Measurements from ENCODE around the gene GRIK1. TPM values are rescaled to one million over a fixed set of nuclear protein-coding genes. Genes with fewer than 3 reads are reported as not detected.

GRIK1 gene
- total RNA-seq, 2 experiments from 2014 or later = not detected

GRCh38 chr21:29640080-29640508 lies 299.7 kb downstream of the GRIK1 start:
- Mint-ChIP-seq H3K4me1 (peaks cover 6% of the 10 kb centered on the region), H3K9me3 (no peaks in the 10 kb centered on the region), H3K36me3 (peaks cover 2% of the 10 kb centered on the region), H3K27ac (no peak overlapping the region), H3K27me3 (no peaks in the 10 kb centered on the region), H3K4me3 (no peak overlapping the region)
- no peak for DNase-seq

- Mint-ChIP-seq H3K4me3 (no peak overlapping the region), H3K27ac (no peak overlapping the region), H3K36me3 (peaks cover 2% of the 10 kb centered on the region), H3K4me1 (peaks cover 6% of the 10 kb centered on the region), H3K9me3 (no peaks in the 10 kb centered on the region), H3K27me3 (no peaks in the 10 kb centered on the region)
- no peak for DNase-seq
Measured at GRCh38 chr21:29639366-29640079, 300.3 kb downstream of the GRIK1 start.

DNA sequence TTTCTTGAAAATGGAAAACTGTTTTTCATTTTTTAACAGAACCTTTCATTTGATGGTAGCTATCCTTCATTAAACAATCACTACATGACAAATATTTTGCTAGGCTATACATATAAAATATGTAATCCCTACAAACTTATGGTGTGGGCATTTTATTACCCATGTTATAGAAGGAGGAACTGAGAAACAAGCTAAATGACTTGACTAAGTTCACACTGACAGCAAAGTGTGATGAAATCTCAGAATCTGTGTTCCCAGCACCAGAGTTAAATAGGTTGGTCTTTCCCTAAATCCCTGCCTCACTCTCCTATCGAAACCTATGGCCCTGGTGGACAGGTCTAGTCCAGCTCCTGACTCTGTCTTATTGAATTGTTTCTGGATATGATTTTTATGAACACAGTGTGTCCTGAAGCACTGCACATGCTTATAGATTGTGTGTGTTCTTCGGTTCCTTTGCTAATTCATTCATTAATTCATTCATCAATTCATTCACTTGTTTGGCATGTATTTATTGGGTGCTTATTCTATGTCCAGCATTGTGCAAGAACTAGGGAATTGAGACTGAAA lies 301.0 kb downstream of the GRIK1 start:
- H3K27ac Mint-ChIP-seq = no peak overlapping the region
- H3K4me3 Mint-ChIP-seq = no peak overlapping the region
- H3K9me3 Mint-ChIP-seq = no peaks in the 10 kb centered on the region
- peaks cover 2% of the 10 kb centered on the region for H3K36me3 Mint-ChIP-seq
- H3K27me3 Mint-ChIP-seq = no peaks in the 10 kb centered on the region
- DNase-seq = no peak
- peaks cover 6% of the 10 kb centered on the region for H3K4me1 Mint-ChIP-seq

DNA sequence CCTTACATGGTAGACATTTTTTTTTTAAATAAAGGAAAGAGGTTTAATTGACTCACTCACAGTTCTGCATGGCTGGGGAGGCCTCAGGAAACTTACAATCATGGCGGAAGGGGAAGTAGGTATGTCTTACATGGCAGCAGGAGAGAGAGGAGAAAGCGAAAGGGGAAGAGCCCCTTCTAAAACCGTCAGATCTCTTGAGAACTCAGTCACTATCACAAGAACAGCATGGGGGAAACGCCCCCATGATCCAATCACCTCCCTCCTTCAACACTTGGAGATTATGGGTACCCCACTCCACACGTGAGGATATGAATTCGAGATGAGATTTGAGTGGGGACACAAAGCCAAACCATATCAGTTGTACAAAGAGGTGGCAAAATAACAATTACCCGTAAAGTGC lies 301.7 kb downstream of the GRIK1 start:
- H3K4me3 Mint-ChIP-seq = no peak overlapping the region
- no peaks in the 10 kb centered on the region for H3K27me3 Mint-ChIP-seq
- H3K36me3 Mint-ChIP-seq = peaks cover 2% of the 10 kb centered on the region
- no peak for DNase-seq
- no peaks in the 10 kb centered on the region for H3K9me3 Mint-ChIP-seq
- peaks cover 6% of the 10 kb centered on the region for H3K4me1 Mint-ChIP-seq
- H3K27ac Mint-ChIP-seq = no peak overlapping the region

DNA sequence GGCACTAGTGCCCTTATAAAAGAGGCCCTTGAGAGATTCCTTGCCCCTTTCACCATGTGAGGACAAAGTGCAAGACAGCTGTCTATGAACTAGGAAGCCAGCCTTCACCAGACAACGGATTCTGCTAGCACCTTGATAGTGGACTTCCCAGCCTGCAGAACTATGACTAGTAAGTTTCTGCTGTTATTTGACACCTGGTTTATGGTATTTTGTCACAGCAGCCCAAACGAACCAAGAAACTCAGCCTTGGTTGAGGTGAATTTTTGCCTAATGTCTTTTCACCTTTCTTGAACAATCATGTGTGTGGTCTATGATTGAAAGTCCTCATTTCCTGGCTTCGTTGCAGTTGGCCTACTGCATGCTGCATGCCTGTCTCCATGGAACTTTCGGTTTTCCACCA lies 302.2 kb downstream of the GRIK1 start:
- Mint-ChIP-seq H3K27ac (no peak overlapping the region), H3K9me3 (no peaks in the 10 kb centered on the region), H3K4me3 (no peak overlapping the region), H3K4me1 (peaks cover 6% of the 10 kb centered on the region), H3K36me3 (peaks cover 2% of the 10 kb centered on the region), H3K27me3 (no peaks in the 10 kb centered on the region)
- DNase-seq = no peak

- peaks cover 6% of the 10 kb centered on the region for H3K4me1 Mint-ChIP-seq
- H3K9me3 Mint-ChIP-seq = no peaks in the 10 kb centered on the region
- H3K36me3 Mint-ChIP-seq = peaks cover 2% of the 10 kb centered on the region
Measured at GRCh38 chr21:29637134-29637533, 302.7 kb downstream of the GRIK1 start.

GRCh38 chr21:29634418-29634817 lies 305.4 kb downstream of the GRIK1 start:
- Mint-ChIP-seq H3K36me3 (no peaks in the 10 kb centered on the region), H3K4me3 (no peak overlapping the region), H3K4me1 (no peaks in the 10 kb centered on the region), H3K27ac (no peak overlapping the region), H3K27me3 (no peaks in the 10 kb centered on the region), H3K9me3 (no peaks in the 10 kb centered on the region)
- no peak for DNase-seq

More at GRCh38 chr21:29637134-29637533, 302.7 kb downstream of the GRIK1 start:
- Mint-ChIP-seq H3K27ac (no peak overlapping the region), H3K4me3 (no peak overlapping the region), H3K27me3 (no peaks in the 10 kb centered on the region)
- no peak for DNase-seq

DNA sequence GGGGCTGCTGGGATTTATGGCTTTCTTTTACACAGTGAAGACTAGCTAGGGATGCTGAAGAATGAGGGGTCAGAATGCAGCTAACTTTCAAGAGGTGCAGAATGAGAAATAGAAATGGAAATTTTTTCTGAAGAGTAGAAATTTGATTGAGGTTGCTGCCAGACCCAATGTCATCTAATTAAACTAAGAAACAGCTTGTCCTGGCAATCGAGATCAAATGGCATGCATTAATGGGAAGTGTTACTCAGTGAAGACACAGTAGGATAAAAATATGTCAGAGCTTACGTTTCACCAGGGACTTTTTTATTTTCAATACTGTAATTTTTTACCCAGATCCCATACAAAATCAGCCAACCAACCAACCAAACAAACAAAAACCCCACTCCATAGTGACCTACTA lies 306.0 kb downstream of the GRIK1 start:
- Mint-ChIP-seq H3K9me3 (no peaks in the 10 kb centered on the region), H3K27ac (no peak overlapping the region), H3K4me3 (no peak overlapping the region), H3K4me1 (no peaks in the 10 kb centered on the region), H3K36me3 (no peaks in the 10 kb centered on the region), H3K27me3 (no peaks in the 10 kb centered on the region)
- DNase-seq = no peak

- Mint-ChIP-seq H3K4me1 (no peaks in the 10 kb centered on the region), H3K27ac (no peak overlapping the region), H3K4me3 (no peak overlapping the region), H3K36me3 (no peaks in the 10 kb centered on the region), H3K9me3 (no peaks in the 10 kb centered on the region), H3K27me3 (no peaks in the 10 kb centered on the region)
- DNase-seq = no peak
Measured at GRCh38 chr21:29630441-29630840, 309.4 kb downstream of the GRIK1 start.

DNA sequence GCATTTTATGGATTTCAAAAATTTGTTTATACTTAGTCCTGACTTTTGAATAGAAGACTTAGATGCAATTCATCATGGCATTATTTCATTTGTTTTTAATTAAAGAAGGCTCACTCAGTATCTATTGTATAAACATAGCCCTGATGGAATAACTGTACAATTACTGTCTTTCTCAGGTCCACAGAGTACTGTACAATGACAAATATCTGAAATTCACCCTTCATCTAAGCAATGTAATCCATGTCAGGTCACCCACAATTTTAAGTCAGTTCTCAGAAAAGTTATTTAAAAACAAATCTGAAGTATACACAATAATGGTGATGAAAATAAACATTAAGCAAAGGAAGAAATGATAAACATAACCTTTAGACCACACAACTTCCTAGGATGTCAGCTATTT lies 311.9 kb downstream of the GRIK1 start:
- H3K4me1 Mint-ChIP-seq = no peaks in the 10 kb centered on the region
- DNase-seq = no peak

GRCh38 chr21:29626801-29627470 lies 312.9 kb downstream of the GRIK1 start:
- DNase-seq = no peak
- H3K27ac Mint-ChIP-seq = no peak overlapping the region
- H3K36me3 Mint-ChIP-seq = no peaks in the 10 kb centered on the region
- no peaks in the 10 kb centered on the region for H3K27me3 Mint-ChIP-seq
- no peaks in the 10 kb centered on the region for H3K4me1 Mint-ChIP-seq
- H3K9me3 Mint-ChIP-seq = peaks cover 2% of the 10 kb centered on the region
- H3K4me3 Mint-ChIP-seq = no peak overlapping the region

More for the DNA sequence above, 311.9 kb downstream of the GRIK1 start:
- H3K27me3 Mint-ChIP-seq = no peaks in the 10 kb centered on the region
- H3K27ac Mint-ChIP-seq = no peak overlapping the region
- H3K4me3 Mint-ChIP-seq = no peak overlapping the region
- peaks cover under 1% of the 10 kb centered on the region for H3K9me3 Mint-ChIP-seq
- no peaks in the 10 kb centered on the region for H3K36me3 Mint-ChIP-seq

GRCh38 chr21:29625990-29626389 lies 313.8 kb downstream of the GRIK1 start:
- no peaks in the 10 kb centered on the region for H3K36me3 Mint-ChIP-seq
- no peaks in the 10 kb centered on the region for H3K27me3 Mint-ChIP-seq
- H3K27ac Mint-ChIP-seq = no peak overlapping the region
- peaks cover 2% of the 10 kb centered on the region for H3K9me3 Mint-ChIP-seq
- DNase-seq = no peak
- H3K4me3 Mint-ChIP-seq = no peak overlapping the region
- H3K4me1 Mint-ChIP-seq = no peaks in the 10 kb centered on the region

- no peak overlapping the region for H3K4me3 Mint-ChIP-seq
- H3K36me3 Mint-ChIP-seq = no peaks in the 10 kb centered on the region
- no peaks in the 10 kb centered on the region for H3K4me1 Mint-ChIP-seq
- DNase-seq = no peak
- H3K27me3 Mint-ChIP-seq = no peaks in the 10 kb centered on the region
- peaks cover 2% of the 10 kb centered on the region for H3K9me3 Mint-ChIP-seq
- H3K27ac Mint-ChIP-seq = no peak overlapping the region
Measured at GRCh38 chr21:29624776-29625175, 315.0 kb downstream of the GRIK1 start.

GRCh38 chr21:29621525-29621924 lies 318.3 kb downstream of the GRIK1 start:
- Mint-ChIP-seq H3K4me3 (no peak overlapping the region), H3K27me3 (no peaks in the 10 kb centered on the region), H3K9me3 (peaks cover 2% of the 10 kb centered on the region), H3K27ac (no peak overlapping the region), H3K36me3 (peaks cover 2% of the 10 kb centered on the region), H3K4me1 (no peaks in the 10 kb centered on the region)
- DNase-seq = no peak

DNA sequence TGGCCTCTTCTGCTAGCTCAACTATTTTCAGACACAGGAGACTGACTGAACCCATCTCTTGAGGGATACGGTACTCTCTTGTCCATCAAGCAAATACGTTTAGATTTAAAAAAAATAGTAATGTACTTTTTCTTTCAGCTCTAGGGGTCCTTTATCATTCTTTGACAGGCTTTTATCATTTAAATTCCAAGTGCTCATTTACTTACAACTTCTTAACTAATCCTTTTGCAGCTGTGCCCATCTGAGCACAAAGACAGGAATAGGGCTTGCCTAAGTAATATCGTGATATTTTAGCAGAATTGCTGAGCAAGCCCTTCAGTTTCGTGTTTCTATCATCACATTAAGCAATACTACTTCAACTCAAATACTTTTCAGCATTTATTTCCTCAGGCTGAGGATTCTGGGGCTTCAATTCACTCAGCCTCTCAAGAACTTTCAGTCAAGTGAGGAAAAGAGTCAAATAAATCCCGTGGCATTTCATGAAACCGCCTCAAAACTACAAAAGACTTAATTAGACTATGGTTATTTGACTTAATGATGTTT lies 323.5 kb downstream of the GRIK1 start:
- Mint-ChIP-seq H3K36me3 (peaks cover 2% of the 10 kb centered on the region), H3K4me3 (no peak overlapping the region), H3K27ac (no peak overlapping the region), H3K9me3 (no peaks in the 10 kb centered on the region), H3K4me1 (no peaks in the 10 kb centered on the region), H3K27me3 (no peaks in the 10 kb centered on the region)
- no peak for DNase-seq

Data from activated naive CD8-positive, alpha-beta T cell treated with anti-CD3 and anti-CD28 coated beads for 36 hours (primary cell).